Urinary bladder (tissue), 4 donors: ENCODE measurements around the gene IL4R. TPM values are rescaled to one million over a fixed set of nuclear protein-coding genes. Genes with fewer than 3 reads are reported as not detected.
A peak's percentile ranks its signal among the peaks of the same experiment; 100 is the strongest.

ENCODE experiments used
- DNase-seq: peaks from one replicate; pipeline ENCODE4 v3.0.0-alpha.2; 2015; ENCODE audit errors: extremely low spot score
- H3K27ac ChIP-seq: one replicate; pipeline ENCODE4 v1.5.1; 2013; ENCODE audit warnings: low read depth, mild to moderate bottlenecking, moderate library complexity
- H3K36me3 ChIP-seq: one replicate; pipeline ENCODE4 v1.6.1; 2013; ENCODE audit warnings: mild to moderate bottlenecking, moderate library complexity; ENCODE audit not compliant: insufficient read depth
- H3K4me1 ChIP-seq: one replicate; pipeline ENCODE4 v1.6.1; 2013; ENCODE audit warnings: mild to moderate bottlenecking, moderate library complexity; ENCODE audit not compliant: insufficient read depth
- H3K4me3 ChIP-seq: one replicate; pipeline ENCODE4 v1.5.1; 2013; ENCODE audit warnings: low read depth, low read length
- WGBS: extraction: QIAGEN DNeasy Blood & Tissue Kit; methylation state at CpG from one replicate; pipeline ENCODE4 v1.1.7; 2013; 5-methylcytosine and 5-hydroxymethylcytosine counted together
- polyA plus RNA-seq: library from polyadenylated mRNA; stranded (reverse); fragments of 200-250 nt; gene quantifications from one replicate; pipeline ENCODE4 v1.2.3, GENCODE V29; 2013
- total RNA-seq: library from RNA; depleted of rRNA; stranded (reverse); fragments of >200 nt; gene quantifications from one replicate; pipeline ENCODE4 v1.2.3, GENCODE V29; 2014
- donor health status: healthy with polysubstance abuse.
- donor health status: healthy.

Gene IL4R
- total and polyA plus RNA-seq, 2 donors: 26.2 to 75.2 TPM

DNA sequence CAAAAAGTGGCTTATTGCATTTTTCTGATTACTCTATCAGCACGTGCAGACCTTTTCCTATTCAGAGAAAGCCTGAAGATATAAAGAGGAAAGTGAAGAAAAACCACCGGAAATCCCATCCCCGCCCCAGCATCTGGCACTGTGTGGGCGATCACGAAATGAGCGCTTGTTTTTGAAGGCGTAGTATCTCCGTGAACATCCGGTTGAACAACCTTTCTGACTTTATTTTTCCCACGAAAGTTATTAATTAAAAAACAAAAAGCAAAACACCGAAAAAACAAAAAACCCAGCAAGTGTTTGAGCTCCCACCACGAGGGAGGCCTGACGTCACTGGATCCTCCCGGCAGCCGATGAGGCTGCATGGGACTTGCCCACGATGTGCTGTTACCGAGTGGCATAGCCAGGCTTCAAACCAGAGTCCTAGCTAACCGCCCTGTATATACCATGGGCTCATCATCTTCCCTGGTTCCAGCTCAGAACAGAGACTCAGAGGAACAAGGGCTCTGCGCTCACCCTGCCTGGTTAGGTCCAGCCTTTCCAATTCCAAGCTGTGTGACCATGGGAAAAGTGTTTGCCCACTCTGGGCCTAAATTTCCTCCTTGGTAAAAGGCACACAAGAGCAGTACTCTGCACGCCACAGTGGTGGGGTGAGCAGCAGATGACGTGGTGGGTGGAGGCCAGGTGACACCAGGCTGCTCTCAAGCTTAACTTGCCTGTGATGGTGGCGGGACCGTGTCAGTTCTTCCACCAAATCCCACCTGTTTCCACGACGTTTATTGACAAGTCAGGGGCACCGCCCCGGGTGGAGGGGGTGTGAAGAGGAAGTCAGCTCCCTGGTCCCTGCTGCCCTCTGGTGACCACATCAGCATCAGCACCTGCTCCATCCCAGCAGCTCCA is 53.9 kb downstream of the IL4R start:
- Histone ChIP-seq H3K4me3 (no peak overlapping the region), H3K36me3 (peaks cover 3% of the 10 kb centered on the region), H3K4me1 (no peaks in the 10 kb centered on the region), H3K27ac (no peak overlapping the region)
- DNase-seq: no peak
- WGBS: 35% methylated on average over 27 of the region's 27 CpGs

DNA sequence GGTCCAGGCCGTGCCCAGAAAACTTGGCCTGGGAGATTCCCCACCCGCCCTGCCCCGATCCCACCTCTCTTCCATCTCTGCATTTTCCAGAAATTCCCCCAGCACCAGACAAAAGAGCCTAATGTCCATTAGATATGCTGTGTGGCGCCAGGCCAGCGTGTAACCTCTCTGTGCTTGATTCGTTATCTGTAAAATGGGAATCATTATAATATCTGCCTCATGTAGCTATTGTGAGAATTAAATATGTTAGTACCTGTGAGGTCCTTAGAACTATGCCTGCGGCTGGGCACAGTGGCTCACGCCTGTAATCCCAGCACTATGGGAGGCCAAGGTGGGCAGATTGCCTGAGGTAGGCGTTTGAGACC is 54.6 kb downstream of the IL4R start:
- 50% methylated on average over 9 of the region's 9 CpGs for WGBS
- H3K27ac ChIP-seq: no peak overlapping the region
- no peaks in the 10 kb centered on the region for H3K4me1 ChIP-seq
- DNase-seq: no peak
- H3K4me3 ChIP-seq: no peak overlapping the region
- no peaks in the 10 kb centered on the region for H3K36me3 ChIP-seq

DNA sequence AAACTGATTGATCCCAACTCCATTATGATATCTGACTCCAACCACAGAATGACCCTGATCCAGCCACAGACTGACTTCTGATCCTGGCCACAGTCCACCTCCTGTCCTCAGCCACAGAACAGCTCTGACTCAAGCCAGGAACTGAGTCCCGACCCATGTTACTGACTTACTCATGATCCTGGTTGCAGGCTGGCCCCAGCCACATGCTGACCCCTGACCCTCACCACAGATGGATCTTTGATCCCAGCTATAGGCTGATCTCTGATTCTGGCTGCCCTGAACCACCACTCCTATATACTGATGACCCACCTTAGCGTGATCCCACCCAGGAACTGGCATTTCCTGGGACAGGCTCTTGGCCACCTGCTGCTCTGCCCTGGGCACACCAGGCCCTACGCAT is 56.0 kb downstream of the IL4R start:
- no peaks in the 10 kb centered on the region for H3K4me1 ChIP-seq
- H3K36me3 ChIP-seq: no peaks in the 10 kb centered on the region
- no peak overlapping the region for H3K27ac ChIP-seq
- H3K4me3 ChIP-seq: no peak overlapping the region
- no peak for DNase-seq
- WGBS: 87% methylated on average over 3 of the region's 3 CpGs

DNA sequence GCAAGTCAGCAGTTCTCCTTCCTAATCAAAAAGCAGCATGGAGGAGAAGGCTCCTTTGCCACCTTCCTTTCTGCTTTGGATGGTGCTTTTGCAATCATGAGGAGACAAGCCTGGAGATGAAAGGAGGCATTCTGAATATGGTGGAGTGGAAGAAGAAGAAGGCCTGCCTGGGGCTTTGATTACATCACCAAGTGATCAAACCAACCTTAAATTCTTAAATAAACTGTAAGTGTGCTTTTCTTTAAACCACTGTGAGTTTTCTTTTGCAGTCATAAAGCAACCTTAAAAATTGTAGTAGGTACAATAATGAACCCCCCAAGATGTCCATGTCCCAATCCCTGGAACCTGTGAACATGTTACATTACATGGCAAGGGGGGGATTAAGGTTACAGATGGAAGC is 56.5 kb downstream of the IL4R start:
- Histone ChIP-seq H3K27ac (no peak overlapping the region), H3K4me3 (no peak overlapping the region), H3K4me1 (no peaks in the 10 kb centered on the region), H3K36me3 (no peaks in the 10 kb centered on the region)
- no peak for DNase-seq

DNA sequence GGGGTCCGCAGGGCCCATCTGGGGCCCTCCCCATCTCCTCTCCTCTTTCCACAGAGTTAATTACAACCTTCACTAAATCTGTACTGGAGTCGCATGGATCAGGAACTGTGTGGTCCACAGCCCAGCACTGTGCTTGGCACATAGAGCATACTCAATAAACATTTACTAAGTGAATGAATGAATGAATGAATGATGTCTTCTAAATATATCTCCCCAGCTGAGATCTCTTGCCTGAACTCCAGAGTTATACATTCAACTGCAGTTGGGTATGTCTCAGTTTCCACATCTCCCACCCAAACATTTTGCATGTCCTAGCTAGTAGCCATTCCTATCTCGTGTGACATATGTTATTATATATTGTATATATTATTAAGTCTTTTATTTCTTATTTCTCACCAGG is 59.5 kb downstream of the IL4R start:
- Histone ChIP-seq H3K36me3 (no peaks in the 10 kb centered on the region), H3K27ac (no peak overlapping the region), H3K4me1 (no peaks in the 10 kb centered on the region), H3K4me3 (no peak overlapping the region)
- no peak for DNase-seq
- WGBS: 92% methylated on average over 3 of the region's 3 CpGs

DNA sequence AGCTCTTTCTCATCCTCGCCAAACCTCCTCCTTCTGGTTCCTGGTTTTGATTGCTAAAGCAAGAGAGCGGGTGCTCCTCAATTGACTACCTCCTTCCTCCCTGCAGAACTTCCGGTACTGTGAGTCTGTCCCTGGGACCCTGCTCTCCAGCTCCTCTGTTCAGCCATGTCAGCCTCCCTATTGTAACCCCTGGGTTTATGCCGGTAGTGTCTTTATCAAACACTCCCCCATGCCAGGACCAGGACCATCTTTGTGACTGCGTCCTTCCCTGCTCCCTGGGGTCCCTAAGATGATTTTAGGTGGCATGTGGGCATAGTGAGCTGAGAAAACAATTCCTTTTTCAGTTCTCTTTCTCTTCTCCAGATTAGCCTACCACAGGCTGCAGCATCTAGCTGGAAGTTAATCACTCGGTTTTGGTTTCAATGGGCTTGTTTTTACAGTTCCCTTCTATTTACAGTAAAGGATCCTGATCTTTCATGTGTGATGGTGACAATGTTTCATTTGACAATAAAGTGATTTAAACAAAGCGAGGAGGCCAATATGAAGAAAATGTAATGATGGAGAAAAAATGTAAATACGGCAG is 60.5 kb downstream of the IL4R start:
- Histone ChIP-seq H3K4me1 (no peaks in the 10 kb centered on the region), H3K36me3 (no peaks in the 10 kb centered on the region), H3K4me3 (no peak overlapping the region), H3K27ac (no peak overlapping the region)
- no peak for DNase-seq
- 76% methylated on average over 8 of the region's 8 CpGs for WGBS

DNA sequence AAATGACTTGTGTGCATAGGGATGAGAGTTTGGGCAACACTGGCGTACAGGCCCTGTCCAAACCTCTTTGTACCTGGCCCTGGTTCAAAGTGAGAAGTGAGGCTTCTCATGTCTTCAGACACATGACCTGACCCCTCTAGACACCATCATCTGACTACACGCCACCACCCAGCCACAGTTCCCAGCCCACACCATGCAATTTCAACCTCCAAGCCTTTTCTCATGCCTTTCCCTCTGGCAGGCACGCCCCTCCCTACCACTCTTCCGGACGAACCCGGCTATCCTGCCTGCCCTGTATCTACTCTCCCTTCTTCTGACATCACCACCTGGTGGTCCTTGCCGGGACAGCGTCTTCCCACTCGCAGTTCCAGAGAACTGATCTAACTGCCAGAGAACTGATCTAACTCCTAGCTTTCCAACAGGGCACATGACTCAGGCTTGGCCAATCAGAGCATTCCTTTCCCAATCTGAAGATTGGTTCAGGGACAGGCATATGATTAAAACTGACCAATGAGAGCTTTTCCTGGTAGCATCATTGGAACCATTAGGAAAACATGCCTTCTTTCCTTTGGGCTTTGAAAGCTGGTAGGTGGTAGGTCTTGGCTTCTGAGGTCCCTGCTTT is 61.1 kb downstream of the IL4R start:
- Histone ChIP-seq H3K36me3 (no peaks in the 10 kb centered on the region), H3K27ac (no peak overlapping the region)
- 20% methylated on average over 9 of the region's 9 CpGs for WGBS

DNA sequence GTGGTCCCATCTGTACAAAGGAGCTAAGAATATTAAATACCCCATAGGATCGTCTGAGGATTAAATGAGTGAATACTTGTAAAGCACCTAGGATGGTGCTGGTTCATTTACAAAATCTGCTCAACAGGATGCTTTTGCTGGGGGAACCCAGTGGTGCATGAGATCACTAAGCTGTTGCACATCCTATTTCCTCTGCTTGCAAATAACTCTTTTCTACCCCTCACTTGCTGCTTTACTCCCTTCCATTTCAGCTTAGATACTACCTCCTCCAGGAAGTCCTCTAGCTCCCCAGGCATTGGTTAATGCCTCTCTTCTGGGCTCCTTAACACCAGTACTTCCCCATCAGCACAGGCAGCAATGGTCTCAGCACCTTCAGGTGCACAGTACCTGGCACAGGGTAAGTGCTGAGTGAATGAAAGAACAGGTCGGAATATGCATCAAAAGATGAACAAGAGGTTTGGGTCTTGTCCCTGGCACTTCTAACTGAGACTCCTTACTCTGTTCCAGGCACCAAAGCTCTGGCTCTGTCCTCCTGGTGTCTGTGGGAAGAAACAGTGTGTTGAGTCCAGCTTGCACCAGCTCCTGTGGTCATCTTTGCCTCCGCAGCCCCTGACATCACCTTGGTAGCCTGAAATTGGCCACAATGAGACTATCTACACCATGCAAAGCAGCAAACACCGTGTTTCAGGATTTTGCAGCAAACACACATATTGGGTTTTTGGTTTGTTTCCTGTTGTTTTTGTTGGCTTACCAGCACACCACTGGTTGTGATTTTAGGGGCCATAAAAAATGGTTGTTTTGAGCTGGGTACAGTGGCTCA is 64.1 kb downstream of the IL4R start:
- DNase-seq: no peak
- no peak overlapping the region for H3K27ac ChIP-seq
- no peaks in the 10 kb centered on the region for H3K36me3 ChIP-seq
- 65% methylated on average over 4 of the region's 4 CpGs for WGBS
- no peak overlapping the region for H3K4me3 ChIP-seq
- H3K4me1 ChIP-seq: no peaks in the 10 kb centered on the region

More for the DNA sequence above, 61.1 kb downstream of the IL4R start:
- Histone ChIP-seq H3K4me1 (no peaks in the 10 kb centered on the region), H3K4me3 (no peak overlapping the region)
- DNase-seq: peak; percentile 20

DNA sequence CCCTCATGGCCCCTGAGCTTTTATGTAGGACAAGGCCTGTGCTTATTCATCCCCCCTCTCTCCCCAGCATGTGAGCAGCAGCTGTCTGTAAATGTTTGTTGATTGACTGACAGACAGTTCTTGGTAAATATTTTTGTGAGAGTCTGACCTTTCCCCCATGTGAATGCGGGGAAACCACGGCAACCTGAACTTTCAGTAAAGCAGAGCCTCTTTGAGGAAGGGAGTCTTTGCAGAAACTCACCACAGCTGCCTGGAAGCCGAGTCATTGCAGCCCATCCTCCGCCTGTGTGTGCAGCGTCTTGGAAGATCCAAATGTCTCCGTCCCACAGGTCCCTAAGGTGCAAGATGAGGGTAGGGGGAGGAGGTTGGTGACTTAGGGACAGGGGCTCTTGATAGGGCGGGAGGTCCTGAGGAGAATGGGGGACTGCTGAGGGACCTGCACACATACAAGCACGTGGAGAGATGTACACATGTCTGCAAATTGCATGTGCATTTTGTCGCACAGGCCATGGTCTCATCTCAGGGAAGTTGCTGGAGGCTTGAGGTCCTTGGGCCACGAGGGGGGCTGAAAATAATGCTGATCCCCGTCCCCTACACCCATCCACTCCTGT is 65.2 kb downstream of the IL4R start:
- DNase-seq: no peak
- H3K4me1 ChIP-seq: no peaks in the 10 kb centered on the region
- no peak overlapping the region for H3K4me3 ChIP-seq
- 67% methylated on average over 11 of the region's 11 CpGs for WGBS
- H3K27ac ChIP-seq: no peak overlapping the region
- no peaks in the 10 kb centered on the region for H3K36me3 ChIP-seq

DNA sequence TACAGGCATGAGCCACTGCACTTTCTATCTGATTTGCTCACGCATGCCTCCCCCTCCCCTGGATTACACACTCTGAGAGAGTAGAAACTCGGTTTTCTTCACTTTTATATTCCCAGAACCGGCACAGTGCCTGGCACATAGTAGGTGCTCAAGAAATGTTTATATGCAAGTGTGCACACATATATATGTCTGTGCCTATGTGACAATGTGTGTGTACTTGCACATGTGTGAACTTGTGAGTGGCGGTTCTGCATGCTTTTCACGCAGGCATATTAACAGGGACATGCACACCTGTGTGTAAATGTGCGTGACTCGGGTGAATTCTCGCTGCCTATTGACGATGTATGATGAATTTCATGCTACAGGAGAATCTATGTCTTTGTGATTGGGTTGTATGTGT is 66.1 kb downstream of the IL4R start:
- no peaks in the 10 kb centered on the region for H3K4me1 ChIP-seq
- H3K4me3 ChIP-seq: no peak overlapping the region
- H3K27ac ChIP-seq: no peak overlapping the region
- 89% methylated on average over 9 of the region's 9 CpGs for WGBS
- H3K36me3 ChIP-seq: no peaks in the 10 kb centered on the region
- DNase-seq: no peak

DNA sequence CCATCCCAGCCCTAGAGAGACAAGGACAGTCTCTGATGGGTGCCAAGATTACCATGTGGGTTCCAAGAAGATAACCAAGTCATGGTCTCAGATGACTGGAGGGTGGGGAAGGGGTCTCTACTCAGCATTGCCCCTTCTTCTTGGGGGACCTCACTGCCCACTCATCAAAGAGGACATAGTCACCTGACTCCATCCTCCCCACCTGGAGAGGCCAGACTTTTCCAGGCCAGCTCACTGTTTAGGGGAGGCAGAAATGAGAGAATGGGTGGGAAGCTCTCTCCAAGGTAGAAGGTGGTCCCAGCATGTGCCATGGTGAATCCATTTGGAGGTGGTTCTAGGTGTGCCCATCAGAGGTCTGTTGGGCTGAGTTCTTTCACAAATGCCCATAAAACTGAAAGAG is 67.5 kb downstream of the IL4R start:
- no peak for DNase-seq
- H3K4me1 ChIP-seq: no peaks in the 10 kb centered on the region
- no peak overlapping the region for H3K4me3 ChIP-seq
- no peaks in the 10 kb centered on the region for H3K36me3 ChIP-seq
- no peak overlapping the region for H3K27ac ChIP-seq

DNA sequence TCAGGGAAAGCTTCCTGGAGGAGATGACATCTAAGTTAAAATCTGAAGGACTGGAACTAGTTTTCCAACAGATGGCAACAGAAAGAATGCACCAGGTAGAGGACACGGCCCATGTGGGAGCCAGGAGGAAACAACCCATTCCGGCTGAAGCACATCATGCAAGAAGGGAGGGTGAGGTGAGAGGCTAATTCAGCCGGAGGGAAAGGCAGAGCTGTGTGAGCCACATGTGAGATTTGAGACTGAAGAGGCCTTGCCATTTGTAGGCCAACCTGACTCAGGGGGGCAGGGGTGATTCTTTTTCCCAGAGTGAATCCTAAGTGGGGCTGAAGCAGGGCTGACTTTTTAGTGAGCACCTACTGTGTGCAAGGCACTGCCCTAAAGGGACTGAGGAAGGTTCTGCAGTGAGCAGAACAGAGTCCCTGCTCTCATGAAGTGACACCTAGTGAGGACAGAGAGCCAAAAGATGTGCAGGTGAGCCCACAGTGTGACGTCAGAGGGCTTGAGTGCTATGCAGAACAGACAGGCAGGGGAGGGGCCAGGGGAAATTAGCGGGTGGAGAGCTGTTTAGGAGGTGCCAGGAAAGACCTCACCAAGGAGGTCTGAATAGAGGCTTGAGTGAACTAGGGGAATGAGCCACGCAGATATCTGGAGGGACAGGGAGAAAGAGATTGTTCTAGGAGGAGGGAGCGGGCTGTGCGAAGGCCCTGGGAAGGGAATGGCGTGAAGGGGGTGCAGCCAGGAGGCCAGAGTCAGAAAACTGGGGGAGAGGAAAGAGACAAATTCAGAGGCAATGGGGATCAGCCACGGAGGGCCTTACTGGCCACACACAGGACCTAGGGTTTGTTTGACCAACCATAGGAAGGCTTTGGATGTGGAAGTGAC is 68.4 kb downstream of the IL4R start:
- no peak overlapping the region for H3K27ac ChIP-seq
- H3K4me1 ChIP-seq: no peaks in the 10 kb centered on the region
- DNase-seq: no peak
- 77% methylated on average over 10 of the region's 10 CpGs for WGBS
- no peak overlapping the region for H3K4me3 ChIP-seq
- no peaks in the 10 kb centered on the region for H3K36me3 ChIP-seq
